GM21723 (cell line): Measurements from ENCODE around the gene RECQL5.

ENCODE experiments used
- ATAC-seq: cut with Tn5 transposase; IDR thresholded peaks from one replicate; pipeline ENCODE4 v1.9.1; 2021; ENCODE audit warnings: mild to moderate bottlenecking, moderate library complexity; ENCODE audit not compliant: unreplicated experiment

Gene RECQL5

GRCh38 chr17:75634754-75635609, 32.0 kb downstream of the RECQL5 start:
- ATAC-seq: no peak

- no peak for ATAC-seq
These were observed 32.6 kb downstream of the RECQL5 start for GRCh38 chr17:75634376-75634740.

- ATAC-seq: no peak
These were observed 33.2 kb downstream of the RECQL5 start for GRCh38 chr17:75633486-75634375.

DNA sequence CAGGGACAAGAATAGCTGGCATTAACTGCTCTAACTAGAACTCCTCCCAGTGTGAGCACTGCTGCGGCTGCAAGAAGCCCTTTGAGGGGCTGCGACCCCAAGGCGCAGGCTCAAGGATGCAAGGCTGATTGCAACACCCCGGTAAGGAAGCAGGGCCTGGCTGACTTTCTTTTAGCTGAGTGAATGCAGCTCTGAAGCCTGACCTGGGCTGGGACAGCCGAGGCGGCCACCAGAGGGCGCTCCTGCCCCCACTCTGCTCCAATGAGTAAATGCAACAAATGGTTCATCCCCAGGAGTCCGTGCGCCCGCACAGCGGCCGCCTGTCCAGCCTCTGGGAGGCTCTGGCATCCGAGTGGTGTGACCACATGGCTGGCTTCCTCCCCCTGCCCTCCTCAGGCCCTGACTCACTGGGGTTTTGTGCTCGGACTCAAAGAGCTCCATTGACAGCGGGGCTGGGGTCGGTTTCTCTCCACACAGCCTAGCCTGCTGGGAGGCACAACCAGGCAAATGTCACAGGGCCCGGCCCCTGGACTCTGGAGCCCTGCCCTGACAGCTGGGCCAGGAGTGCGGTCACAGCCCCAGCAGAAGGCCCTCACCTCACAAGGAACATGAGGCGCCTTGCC, 34.0 kb downstream of the RECQL5 start, which contains the start of gene SMIM5:
SMIM5 (plus strand) TSS at position 572 of the 623 bp plus-strand sequence. CDS start 6,768 bp downstream, outside the sequence.
- ATAC-seq: no peak

DNA sequence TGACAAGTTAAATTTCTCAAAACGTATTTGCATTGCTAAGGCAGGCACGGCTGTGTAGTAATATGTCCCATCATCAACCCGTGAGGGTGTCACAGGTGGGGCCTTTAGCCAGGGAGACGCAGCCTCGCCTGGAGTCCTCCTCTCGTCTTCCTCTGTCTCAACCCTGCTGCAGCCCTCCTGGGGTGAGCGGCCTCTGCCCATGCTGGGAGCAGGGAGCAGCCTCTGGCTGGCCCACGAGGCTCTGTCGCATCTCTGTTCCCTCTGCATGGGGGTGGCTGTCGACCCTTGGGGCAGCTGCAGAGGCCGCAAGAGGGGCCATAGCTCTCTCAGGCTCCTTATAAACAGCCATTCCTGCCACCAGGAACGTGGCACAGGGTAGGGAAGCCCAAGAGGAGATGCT, 34.5 kb downstream of the RECQL5 start:
- ATAC-seq: no peak

DNA sequence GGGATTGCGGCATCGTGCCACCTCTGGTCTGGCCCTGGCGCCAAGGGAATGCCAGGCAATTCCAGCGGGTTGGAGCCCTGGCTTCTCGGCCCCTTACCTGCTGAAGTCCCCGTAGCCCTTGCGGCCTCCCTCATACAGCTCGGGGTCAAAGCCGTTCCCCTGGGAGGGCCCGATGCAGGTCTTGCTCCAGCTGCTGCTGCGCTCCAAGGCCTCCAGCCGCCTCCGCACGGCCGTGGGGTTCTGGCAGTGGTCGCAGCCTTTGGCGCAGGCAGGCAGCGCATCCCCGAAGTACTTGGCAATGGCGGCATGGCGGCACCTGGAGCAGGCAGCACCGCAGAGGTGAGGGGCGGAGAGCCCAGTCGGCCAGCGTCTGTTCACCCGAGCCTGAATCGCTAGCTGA, 35.6 kb downstream of the RECQL5 start:
- ATAC-seq: no peak

DNA sequence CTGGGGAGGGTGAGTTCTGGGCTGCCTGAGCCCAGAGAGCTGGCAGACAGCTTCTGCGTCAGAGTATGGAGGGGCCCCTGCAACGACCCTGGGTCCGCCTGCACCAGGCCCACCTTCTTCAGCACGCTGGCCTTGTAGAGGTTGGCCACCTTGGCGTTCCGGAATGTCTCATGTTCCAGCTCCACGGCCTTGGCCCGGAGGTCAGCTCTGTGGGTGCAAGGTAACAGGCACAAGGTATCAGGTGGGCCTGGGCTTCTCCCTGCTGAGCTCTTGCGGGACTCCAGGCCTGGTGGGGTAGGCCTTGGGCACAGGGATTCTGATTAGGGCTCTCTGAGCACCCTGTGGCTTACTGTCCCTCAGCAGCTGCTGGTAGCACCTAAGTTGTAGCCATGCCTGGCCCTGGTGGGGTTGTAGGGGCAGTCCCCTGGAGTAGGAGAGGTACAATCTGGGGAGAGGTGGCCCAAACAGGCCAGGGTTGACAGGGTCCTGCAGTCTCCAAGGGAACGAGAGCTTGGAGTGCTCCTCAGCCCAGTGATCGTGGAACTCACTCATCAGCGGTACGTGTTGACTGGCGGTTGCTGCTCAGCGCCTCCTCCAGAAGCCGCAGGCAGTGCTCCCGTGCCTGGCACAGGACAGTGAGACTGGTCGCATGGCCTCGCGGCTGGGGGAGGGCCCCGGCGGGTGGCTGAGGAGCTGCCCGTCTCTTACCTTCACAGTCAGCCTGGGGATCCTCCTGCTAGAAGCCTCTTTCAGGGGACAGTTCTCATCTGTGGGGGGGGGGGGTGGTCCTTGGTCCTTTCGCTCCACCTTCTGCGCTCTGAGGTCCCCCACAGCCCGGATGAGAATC, 36.7 kb downstream of the RECQL5 start:
- ATAC-seq: no peak

GRCh38 chr17:75629157-75629556, 37.8 kb downstream of the RECQL5 start:
- ATAC-seq: no peak

- no peak for ATAC-seq
These were observed 38.5 kb downstream of the RECQL5 start for GRCh38 chr17:75628425-75628824.

DNA sequence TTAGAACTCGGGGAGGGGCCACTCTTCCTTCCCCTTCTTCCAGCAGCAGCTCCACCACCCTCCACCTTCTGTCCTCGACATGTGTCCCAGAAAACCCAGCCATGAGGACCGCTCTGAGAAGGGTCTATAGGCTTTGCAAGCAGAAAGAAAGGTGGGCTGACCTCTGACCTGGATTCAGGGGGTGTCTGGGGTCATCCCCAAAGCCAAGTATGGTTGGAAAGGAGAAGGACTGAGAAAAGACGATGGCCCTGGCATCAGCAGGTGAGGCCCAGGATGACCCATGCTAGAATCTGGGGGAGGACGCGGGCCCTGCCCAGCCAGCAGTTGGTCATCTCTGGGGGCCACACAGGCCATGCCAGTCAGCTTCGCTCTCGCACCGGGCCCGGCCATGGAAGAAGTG, 39.9 kb downstream of the RECQL5 start:
- no peak for ATAC-seq

DNA sequence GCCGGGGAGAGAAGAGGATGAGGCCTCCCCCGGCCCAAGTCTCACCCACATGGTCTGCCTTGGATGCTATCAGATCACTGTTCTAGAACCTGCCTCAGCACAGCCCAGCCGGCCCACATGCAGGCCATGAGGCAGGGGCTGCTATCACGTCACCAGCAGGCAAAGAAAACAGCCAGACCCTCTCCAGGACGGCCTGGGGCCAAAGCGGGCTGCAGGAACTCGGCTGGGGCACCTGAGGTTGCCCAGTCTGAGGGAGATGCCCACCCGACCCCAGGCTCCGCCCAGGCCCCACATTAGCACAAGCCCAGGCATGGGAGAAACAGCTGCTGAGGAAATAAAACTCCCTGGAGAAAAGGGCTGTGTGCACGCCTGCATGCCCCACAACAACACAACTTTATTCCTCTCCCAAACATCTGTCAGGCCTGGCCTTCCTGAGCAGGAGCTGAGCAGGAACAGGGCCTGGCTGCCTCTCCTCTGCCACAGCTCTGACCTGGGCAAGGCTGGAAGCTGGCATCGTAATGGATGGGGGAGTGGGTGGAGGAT, 40.4 kb downstream of the RECQL5 start:
- ATAC-seq: no peak

DNA sequence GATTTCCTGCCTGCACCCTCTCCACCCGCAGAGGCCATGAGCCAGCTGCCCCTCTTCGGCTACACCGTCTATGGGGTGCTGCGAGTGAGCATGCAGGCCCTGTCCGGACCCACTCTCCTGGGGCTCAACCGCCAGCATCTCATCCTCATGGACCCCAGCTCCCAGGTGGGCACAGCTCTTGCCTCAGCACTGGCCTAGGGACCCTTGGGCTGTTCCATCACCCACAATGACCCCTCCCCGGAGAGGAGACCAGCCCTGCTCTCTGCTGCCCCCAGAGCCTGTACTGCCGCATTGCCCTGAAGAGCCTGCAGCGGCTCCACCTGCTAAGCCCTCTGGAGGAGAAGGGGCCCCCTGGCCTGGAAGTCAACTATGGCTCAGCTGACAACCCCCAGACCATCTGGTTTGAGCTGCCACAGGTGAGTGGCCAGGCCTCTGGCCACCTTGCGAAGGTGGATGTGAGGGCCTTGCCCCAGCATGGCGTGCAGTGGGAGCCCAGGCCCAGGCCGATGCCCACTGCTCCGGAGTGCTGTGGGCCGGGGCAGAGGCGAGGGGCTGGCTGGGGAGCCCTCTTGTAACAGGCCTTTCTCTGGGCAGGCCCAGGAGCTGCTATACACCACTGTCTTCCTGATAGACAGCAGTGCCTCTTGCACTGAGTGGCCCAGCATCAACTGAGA, 41.0 kb downstream of the RECQL5 start:
- no peak for ATAC-seq

DNA sequence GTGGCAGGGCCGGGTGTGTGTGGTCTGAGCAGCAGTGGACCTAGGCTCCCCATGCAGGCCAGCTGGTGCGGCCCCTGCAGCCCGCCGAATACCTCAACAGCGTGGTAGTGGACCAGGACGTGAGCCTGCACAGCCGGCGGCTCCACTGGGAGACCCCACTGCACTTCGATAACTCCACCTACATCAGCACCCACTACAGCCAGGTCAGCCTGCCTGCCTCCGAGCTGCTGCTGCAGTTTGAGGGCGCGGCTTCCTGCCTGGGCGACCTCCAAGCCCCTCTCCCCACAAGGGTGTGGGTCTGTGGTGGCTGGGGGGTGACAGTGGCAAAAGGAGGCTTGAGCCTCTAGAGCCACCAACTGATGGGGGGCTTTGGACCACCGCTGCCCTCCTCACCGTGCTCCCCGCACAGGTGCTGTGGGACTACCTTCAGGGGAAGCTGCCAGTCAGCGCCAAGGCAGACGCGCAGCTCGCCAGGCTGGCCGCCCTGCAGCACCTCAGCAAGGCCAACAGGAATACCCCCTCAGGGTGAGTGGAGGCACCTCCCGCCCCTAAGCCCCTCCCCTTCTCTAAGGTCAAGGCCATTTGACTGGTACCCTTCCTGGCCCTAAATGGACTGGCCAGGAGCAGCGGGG, 42.1 kb downstream of the RECQL5 start:
- ATAC-seq: no peak

- ATAC-seq: no peak
These were observed 42.9 kb downstream of the RECQL5 start for GRCh38 chr17:75624021-75624420.

DNA sequence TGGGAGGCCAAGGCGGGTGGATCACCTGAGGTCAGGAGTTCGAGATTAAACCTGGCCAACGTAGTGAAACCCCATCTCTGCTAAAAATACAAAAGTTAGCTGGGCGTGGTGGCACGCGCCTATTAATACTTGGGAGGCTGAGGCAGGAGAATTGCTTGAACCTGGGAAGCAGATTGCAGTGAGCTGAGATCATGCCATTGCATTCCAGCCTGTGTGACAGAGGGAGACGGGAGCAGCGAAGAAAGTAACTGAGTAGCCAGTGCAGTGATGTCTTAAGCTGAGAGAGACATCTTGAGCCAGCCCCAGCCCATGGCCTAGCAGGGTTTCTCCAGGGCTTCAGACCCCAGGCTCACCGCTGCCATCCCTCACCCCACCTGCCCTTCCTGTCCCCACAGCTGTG, 43.6 kb downstream of the RECQL5 start:
- ATAC-seq: no peak

DNA sequence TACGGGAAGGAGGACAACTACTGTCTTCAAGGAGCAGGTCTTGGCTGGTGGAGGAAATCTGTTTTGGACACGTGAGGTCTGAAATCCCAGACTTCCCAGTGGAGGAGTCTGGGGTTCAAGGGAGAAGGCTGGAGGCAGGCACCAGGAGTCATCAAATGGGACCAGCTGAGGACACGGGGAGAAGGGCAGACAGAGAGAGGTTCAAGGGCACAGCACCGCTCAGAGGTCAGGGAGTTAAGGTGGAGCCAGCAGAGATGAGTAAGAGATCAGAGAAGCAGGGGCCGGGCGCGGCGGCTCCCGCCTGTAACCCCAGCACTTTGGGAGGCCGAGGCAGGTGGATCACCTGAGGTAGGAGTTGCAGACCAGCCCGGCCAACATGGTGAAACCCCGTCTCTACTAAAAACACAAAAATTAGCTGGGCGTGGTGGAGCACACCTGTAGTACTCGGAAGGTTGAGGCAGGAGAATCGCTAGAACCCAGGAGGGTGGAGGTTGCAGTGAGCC, 44.1 kb downstream of the RECQL5 start:
- ATAC-seq: no peak

DNA sequence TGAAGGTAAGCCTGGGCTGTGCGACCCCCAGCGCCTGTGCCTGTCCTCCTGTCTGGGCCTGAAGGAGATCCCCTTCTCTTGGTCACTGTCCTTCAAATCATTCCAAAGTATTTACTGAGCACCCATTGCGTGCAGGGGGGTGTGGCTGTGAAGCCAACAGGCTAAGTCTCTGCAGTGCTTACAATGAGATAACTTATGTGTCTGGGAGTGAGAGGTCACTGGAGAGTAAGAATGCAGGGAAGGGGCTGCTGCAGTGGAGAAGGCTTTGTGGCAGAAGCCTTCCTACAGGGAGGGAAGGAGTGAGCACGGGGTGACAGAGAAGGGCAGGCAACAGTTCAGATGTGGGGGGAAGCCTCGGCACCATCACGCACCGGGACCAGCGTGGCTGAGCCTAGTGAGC, 44.9 kb downstream of the RECQL5 start:
- ATAC-seq: no peak

DNA sequence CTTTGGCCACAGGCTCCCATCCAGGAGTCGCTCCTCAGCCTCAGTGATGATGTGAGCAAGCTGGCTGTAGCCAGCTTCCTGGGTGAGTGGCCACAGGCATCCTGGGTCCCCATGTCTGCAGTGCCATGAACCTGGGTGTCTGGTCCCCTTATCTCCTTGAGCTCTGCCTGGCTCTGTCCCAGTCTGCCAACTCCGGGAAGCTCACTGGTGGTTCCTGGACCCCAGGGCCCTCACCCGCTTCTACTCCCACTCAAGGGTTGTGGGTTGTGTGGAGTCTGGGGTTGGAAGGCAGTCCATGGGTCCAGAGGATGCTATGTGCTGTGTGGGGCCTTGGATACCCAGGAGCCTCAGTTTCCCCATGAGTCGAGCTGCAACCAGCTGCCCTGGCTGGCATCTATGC, 45.5 kb downstream of the RECQL5 start:
- no peak for ATAC-seq
